ENCODE data around the gene SEC16B. TPM values are rescaled to one million over a fixed set of nuclear protein-coding genes. Genes with fewer than 3 reads are reported as not detected.

SEC16B gene
- total and polyA plus RNA-seq, 2 of the 13 experiments (the other 11 are each of a cell fraction or from before 2014, with no cell fraction given): 4.6 to 5.8 TPM

- no peak overlapping the region for H3K4me2 ChIP-seq (ENCODE audit: low read depth, low read length)
- FAIRE-seq (no peak), DNase-seq (ENCODE audit: low spot score) (no peak), ATAC-seq (no peak)
- intact Hi-C loops (cut with micrococcal nuclease; ENCODE audit: unreplicated experiment): no loop called here
- ChIA-PET POLR2A (no interaction called here), CTCF (ENCODE audit: low intra/inter-chr PET ratio, low total read pairs) (no interaction called here)
- in situ Hi-C loops (cut with HindIII; ENCODE audit: extremely low pct_ligation_motif_present, low pct_unique_long_range_greater_than_20kb): loop anchor here (25.0 kb wide), 1 partner anchor 1016 kb away; no protein-coding TSS in a partner anchor
- H2AFZ ChIP-seq (ENCODE audit: low read length): no peak overlapping the region
- peaks cover 2 to 18% of the 10 kb centered on the region in 2 experiments; a peak in 3 of 5 replicates for H3K36me3 ChIP-seq (replicated peaks in 1 of 2; ENCODE audit: control insufficient read depth in 1 of 2, insufficient read depth in 2 of 2, low read length in 2 of 2)
- 98% methylated on average over 2 of the region's 2 CpGs for WGBS (ENCODE audit: low lambda C conversion rate)
- no peak overlapping the region for H3K4me3 ChIP-seq (replicated peaks in 1 of 3; ENCODE audit: insufficient read depth in 1 of 3, low read depth in 2 of 3, low read length in 3 of 3)
- H3K4me1 ChIP-seq (ENCODE audit: insufficient read depth, low read length): no peaks in the 10 kb centered on the region
- H3K27ac ChIP-seq (ENCODE audit: extremely low read length, insufficient read depth, low read length): no peak overlapping the region
- H3K79me2 ChIP-seq (ENCODE audit: insufficient read depth, low read length): no peaks in the 10 kb centered on the region
- no TSS peak for BruUV-seq (replicated peaks)
- no peaks in the 10 kb centered on the region for H4K20me1 ChIP-seq (ENCODE audit: insufficient read depth, low read length)
- H3K9ac ChIP-seq (ENCODE audit: insufficient read depth, low read depth, low read length): no peak overlapping the region
- no peaks in the 10 kb centered on the region for H3K9me3 ChIP-seq (ENCODE audit: low read length)
- no peaks in the 10 kb centered on the region; a peak in 1 of 5 replicates for H3K27me3 ChIP-seq (ENCODE audit: control insufficient read depth in 1 of 2, insufficient read depth in 2 of 2, low read length in 2 of 2)
- TF ChIP-seq PRDM10 (CRISPR knock-in tag; IDR thresholded peaks at IDR 0.05; ENCODE audit: low read depth) (no peak), THAP11 (CRISPR knock-in tag; IDR thresholded peaks at IDR 0.05) (no peak), ZNF777 (CRISPR knock-in tag; IDR thresholded peaks at IDR 0.05) (no peak), TERF1 (CRISPR knock-in tag; IDR thresholded peaks at IDR 0.05) (no peak), ZNF784 (CRISPR knock-in tag; IDR thresholded peaks at IDR 0.05; ENCODE audit: borderline replicate concordance) (no peak), TFAP4 (IDR thresholded peaks at IDR 0.05; ENCODE audit: borderline replicate concordance, low read depth) (no peak), ZNF460 (CRISPR knock-in tag; IDR thresholded peaks at IDR 0.05; ENCODE audit: borderline replicate concordance) (no peak), BRCA1 (CRISPR knock-in tag; IDR thresholded peaks at IDR 0.05) (no peak), ZNF552 (CRISPR knock-in tag; IDR thresholded peaks at IDR 0.05; ENCODE audit: borderline replicate concordance) (no peak), UBTF (CRISPR knock-in tag; IDR thresholded peaks at IDR 0.05) (no peak), ZNF776 (CRISPR knock-in tag; IDR thresholded peaks at IDR 0.05) (no peak), HNRNPK (IDR thresholded peaks at IDR 0.05; ENCODE audit: low read depth, low read length, poor library complexity, severe bottlenecking) (no peak)
These were observed 41.7 kb downstream of the SEC16B start for GRCh38 chr1:177928194-177928593.

Data from HepG2 (cell line).